K562 (cell line): ENCODE results near the gene KRTAP10-12.

Source experiments
- ATF7 ChIP-seq: fragments of 450-650 bp; IDR thresholded peaks from 2 replicates; pipeline ENCODE4 v1.7.1; 2014; ENCODE audit warnings: mild to moderate bottlenecking, moderate library complexity
- BHLHE40 ChIP-seq: IDR thresholded peaks from 2 replicates; pipeline ENCODE4 v1.6.1; 2011; ENCODE audit warnings: low read length, improper control_type of control experiment
- CREM ChIP-seq: IDR thresholded peaks from 2 replicates; pipeline ENCODE4 v1.6.1; 2014; ENCODE audit warnings: antibody characterized with exemption, low read depth
- ELF4 ChIP-seq: fragments of 450-650 bp; formaldehyde crosslinking; IDR thresholded peaks from 2 replicates; pipeline ENCODE4 v1.4.0; 2022; ENCODE audit warnings: missing genetic modification characterization
- NFXL1 ChIP-seq: fragments of 450-650 bp; formaldehyde crosslinking; IDR thresholded peaks from 2 replicates; pipeline ENCODE4 v1.4.0; 2021; ENCODE audit warnings: mild to moderate bottlenecking
- NR1H2 ChIP-seq: sonication (generic); formaldehyde crosslinking; IDR thresholded peaks from 2 replicates; pipeline ENCODE4 v1.4.0; 2020; ENCODE audit warnings: mild to moderate bottlenecking, missing genetic modification reagents
- RCOR1 ChIP-seq, 2 experiments: IDR thresholded peaks; 2 replicates each; pipeline ENCODE4 v1.6.1; 2012; ENCODE audit warnings: low read depth in 2 of 2, low read length in 2 of 2, borderline replicate concordance in 1 of 2, improper control_type of control experiment in 1 of 2
- SPI1 ChIP-seq: IDR thresholded peaks from 2 replicates; pipeline ENCODE4 v1.6.1; 2011; ENCODE audit warnings: low read depth, low read length, control low read depth, borderline replicate concordance
- ZNF24 ChIP-seq: fragments of 450-650 bp; IDR thresholded peaks from 2 replicates; pipeline ENCODE4 v1.6.1; 2016
- ZZZ3 ChIP-seq: fragments of 450-650 bp; IDR thresholded peaks from 2 replicates; pipeline ENCODE4 v1.6.1; 2016; ENCODE audit warnings: antibody characterized with exemption, mild to moderate bottlenecking, moderate library complexity
- TF ChIP-seq, protein P1 (sequence below), 3 experiments: IDR thresholded peaks in 2 of 3; conservative IDR thresholded peaks in 1 of 3; 2 replicates each; pipeline ENCODE4 v1.5.1; 2011 to 2012; ENCODE audit warnings: low read length in 3 of 3, mild to moderate bottlenecking in 3 of 3, control low read depth in 2 of 3, improper control_type of control experiment in 1 of 3, inconsistent platforms in 1 of 3, low read depth in 1 of 3, mixed read lengths in 1 of 3, moderate library complexity in 1 of 3; ENCODE audit not compliant: insufficient read depth in 2 of 3
- TF ChIP-seq, protein P2 (sequence below), 2 experiments: fragments of 200-800 bp in 1 of 2; sonication (Bioruptor generic) in 1 of 2; sonication (generic) in 1 of 2; formaldehyde crosslinking in 1 of 2; IDR thresholded peaks in 1 of 2; conservative IDR thresholded peaks in 1 of 2; 2 replicates each; pipeline versions ENCODE4 v1.5.0 to v1.6.1; 2016 to 2020; ENCODE audit warnings: missing compliant biosample characterization in 1 of 2, missing genetic modification characterization in 1 of 2, missing genetic modification reagents in 1 of 2

DNA sequence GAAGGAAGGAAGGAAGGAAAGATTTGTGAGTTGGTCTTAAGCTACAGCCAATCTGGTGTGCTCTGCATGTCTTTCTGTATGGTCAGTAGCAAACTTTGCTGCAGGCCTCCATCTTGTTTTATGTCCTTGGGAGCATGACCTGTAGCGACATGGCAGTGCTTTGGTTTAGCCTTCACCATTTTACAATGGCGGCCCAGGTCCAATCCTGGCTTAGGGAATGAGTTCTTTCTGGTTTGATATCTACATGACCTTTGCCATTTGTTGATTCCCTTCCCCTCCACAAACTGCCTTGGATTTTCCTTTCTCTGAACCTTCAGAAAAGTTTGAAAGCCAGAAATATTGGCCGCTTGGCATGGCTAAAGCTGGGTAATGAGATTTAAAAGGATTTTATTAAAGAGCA lies 44.9 kb downstream of the KRTAP10-12 start:
- TF ChIP-seq ATF7 (no peak), ELF4 (no peak), CREM (no peak), NR1H2 (CRISPR knock-in tag) (no peak), SPI1 (no peak), ZZZ3 (no peak), NFXL1 (CRISPR knock-in tag) (no peak), ZNF24 (no peak), BHLHE40 (no peak), RCOR1 (IDR thresholded peaks at IDR 0.05; ENCODE audit: borderline replicate concordance in 1 of 2, low read depth in 2 of 2, low read length in 2 of 2) (no peak)
- TF ChIP-seq, protein P1, sequence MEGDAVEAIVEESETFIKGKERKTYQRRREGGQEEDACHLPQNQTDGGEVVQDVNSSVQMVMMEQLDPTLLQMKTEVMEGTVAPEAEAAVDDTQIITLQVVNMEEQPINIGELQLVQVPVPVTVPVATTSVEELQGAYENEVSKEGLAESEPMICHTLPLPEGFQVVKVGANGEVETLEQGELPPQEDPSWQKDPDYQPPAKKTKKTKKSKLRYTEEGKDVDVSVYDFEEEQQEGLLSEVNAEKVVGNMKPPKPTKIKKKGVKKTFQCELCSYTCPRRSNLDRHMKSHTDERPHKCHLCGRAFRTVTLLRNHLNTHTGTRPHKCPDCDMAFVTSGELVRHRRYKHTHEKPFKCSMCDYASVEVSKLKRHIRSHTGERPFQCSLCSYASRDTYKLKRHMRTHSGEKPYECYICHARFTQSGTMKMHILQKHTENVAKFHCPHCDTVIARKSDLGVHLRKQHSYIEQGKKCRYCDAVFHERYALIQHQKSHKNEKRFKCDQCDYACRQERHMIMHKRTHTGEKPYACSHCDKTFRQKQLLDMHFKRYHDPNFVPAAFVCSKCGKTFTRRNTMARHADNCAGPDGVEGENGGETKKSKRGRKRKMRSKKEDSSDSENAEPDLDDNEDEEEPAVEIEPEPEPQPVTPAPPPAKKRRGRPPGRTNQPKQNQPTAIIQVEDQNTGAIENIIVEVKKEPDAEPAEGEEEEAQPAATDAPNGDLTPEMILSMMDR (IDR thresholded peaks at IDR 0.05 in 2 of 3, conservative IDR thresholded peaks at IDR 0.05 in 1 of 3; ENCODE audit: insufficient read depth in 2 of 3, low read depth in 1 of 3, low read length in 3 of 3): no peak
- TF ChIP-seq, protein P2, sequence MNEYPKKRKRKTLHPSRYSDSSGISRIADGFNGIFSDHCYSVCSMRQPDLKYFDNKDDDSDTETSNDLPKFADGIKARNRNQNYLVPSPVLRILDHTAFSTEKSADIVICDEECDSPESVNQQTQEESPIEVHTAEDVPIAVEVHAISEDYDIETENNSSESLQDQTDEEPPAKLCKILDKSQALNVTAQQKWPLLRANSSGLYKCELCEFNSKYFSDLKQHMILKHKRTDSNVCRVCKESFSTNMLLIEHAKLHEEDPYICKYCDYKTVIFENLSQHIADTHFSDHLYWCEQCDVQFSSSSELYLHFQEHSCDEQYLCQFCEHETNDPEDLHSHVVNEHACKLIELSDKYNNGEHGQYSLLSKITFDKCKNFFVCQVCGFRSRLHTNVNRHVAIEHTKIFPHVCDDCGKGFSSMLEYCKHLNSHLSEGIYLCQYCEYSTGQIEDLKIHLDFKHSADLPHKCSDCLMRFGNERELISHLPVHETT (CRISPR knock-in tag; conservative IDR thresholded peaks at IDR 0.05 in 1 of 2, IDR thresholded peaks at IDR 0.05 in 1 of 2): no peak
